CD8-positive, alpha-beta memory T cell (primary cell): ENCODE results near the gene CHST15. TPM values are rescaled to one million over a fixed set of nuclear protein-coding genes. Genes with fewer than 3 reads are reported as not detected.
A peak's percentile ranks its signal among the peaks of the same experiment; 100 is the strongest.

ENCODE experiments used
- CTCF ChIA-PET: fragments of 350-600 bp; sonication (Branson Sonifier 250); formaldehyde crosslinking; loops from one replicate; lab custom pipeline; 2021; ENCODE audit warnings: antibody characterized with exemption; lab: Charles Lee
- POLR2A ChIA-PET: fragments of 350-600 bp; sonication (Branson Sonifier 250); formaldehyde crosslinking; loops from one replicate; lab custom pipeline; 2021; ENCODE audit warnings: antibody characterized with exemption; lab: Charles Lee
- DNase-seq, 5 donors: peaks; one replicate each; pipeline versions ENCODE4 v3.0.0 to v3.0.0-alpha.2; 2020 to 2022; ENCODE audit warnings: mixed read lengths in 1 of 5
- H3K27ac ChIP-seq: one replicate; pipeline ENCODE4 v1.7.0; 2013; ENCODE audit warnings: low read depth, mild to moderate bottlenecking, low read length, moderate library complexity
- H3K27me3 ChIP-seq: 2 replicates; pipeline ENCODE4 v1.7.0; 2013; ENCODE audit warnings: low read length, mild to moderate bottlenecking; ENCODE audit not compliant: insufficient read depth, poor library complexity, severe bottlenecking
- H3K36me3 ChIP-seq: 2 replicates; pipeline ENCODE4 v1.7.0; 2013; ENCODE audit warnings: mild to moderate bottlenecking, low read length, moderate library complexity; ENCODE audit not compliant: insufficient read depth
- H3K4me1 ChIP-seq: 2 replicates; pipeline ENCODE4 v1.7.0; 2013; ENCODE audit warnings: mild to moderate bottlenecking, low read length, moderate library complexity; ENCODE audit not compliant: insufficient read depth
- H3K4me3 ChIP-seq: 2 replicates; pipeline ENCODE4 v1.7.0; 2013; ENCODE audit warnings: mild to moderate bottlenecking, low read length
- H3K9me3 ChIP-seq: 2 replicates; pipeline ENCODE4 v1.7.0; 2013; ENCODE audit warnings: mild to moderate bottlenecking, low read length
- H3K27ac Mint-ChIP-seq, 8 donors: one replicate each; pipeline ENCODE4 v1.8.0; 2020 to 2021; ENCODE audit warnings: mixed read lengths in 8 of 8, mild to moderate bottlenecking in 6 of 8, inconsistent platforms in 3 of 8, moderate library complexity in 3 of 8
- H3K27me3 Mint-ChIP-seq, 2 donors: one replicate each; pipeline ENCODE4 v1.8.0; 2020 to 2021; ENCODE audit warnings: mixed read lengths in 2 of 2, mild to moderate bottlenecking in 1 of 2, moderate library complexity in 1 of 2
- H3K36me3 Mint-ChIP-seq, 3 donors: one replicate each; pipeline ENCODE4 v1.8.0; 2020 to 2021; ENCODE audit warnings: mixed read lengths in 3 of 3, inconsistent platforms in 1 of 3, mild to moderate bottlenecking in 1 of 3
- H3K4me1 Mint-ChIP-seq, 3 donors: one replicate each; pipeline ENCODE4 v1.8.0; 2020 to 2021; ENCODE audit warnings: mixed read lengths in 3 of 3, inconsistent platforms in 1 of 3, mild to moderate bottlenecking in 1 of 3
- H3K4me3 Mint-ChIP-seq, 7 donors: one replicate each; pipeline ENCODE4 v1.8.0; 2020 to 2021; ENCODE audit warnings: mixed read lengths in 7 of 7, mild to moderate bottlenecking in 6 of 7, moderate library complexity in 4 of 7, inconsistent platforms in 2 of 7
- H3K9me3 Mint-ChIP-seq, 5 donors: one replicate each; pipeline ENCODE4 v1.8.0; 2020 to 2022; ENCODE audit warnings: mixed read lengths in 5 of 5, mild to moderate bottlenecking in 3 of 5, moderate library complexity in 2 of 5, inconsistent platforms in 1 of 5
- polyA plus RNA-seq: library from polyadenylated mRNA; unstranded; fragments of 300-500 nt; fragmentation: Illumina TruSeq; gene quantifications from one replicate; pipeline ENCODE4 v1.2.3, GENCODE V29; 2021
- total RNA-seq, 2 experiments: library from RNA; stranded (reverse); gene quantifications; one replicate each; pipeline ENCODE4 v1.2.3, GENCODE V29; 2021

CHST15 gene
- total and polyA plus RNA-seq, 3 experiments from 2014 or later, result 0.18 to 0.24 TPM; not detected in 1

- Histone ChIP-seq H3K36me3 (no peaks in the 10 kb centered on the region), H3K27me3 (no peaks in the 10 kb centered on the region), H3K9me3 (no peaks in the 10 kb centered on the region), H3K4me3 (no peak overlapping the region), H3K27ac (no peak overlapping the region), H3K4me1 (peaks cover 10% of the 10 kb centered on the region)
- Mint-ChIP-seq H3K4me3 (no peak overlapping the region), H3K27me3 (peaks cover 3 to 7% of the 10 kb centered on the region in 2 donors), H3K36me3 (no peaks in the 10 kb centered on the region), H3K27ac (peak overlapping the region in 1 of 8 donors; percentile 73), H3K4me1 (no peaks in the 10 kb centered on the region), H3K9me3 (no peaks in the 10 kb centered on the region)
- no peak for DNase-seq
- ChIA-PET POLR2A (no interaction called here), CTCF (no interaction called here)
Observed at GRCh38 chr10:124061030-124061429, 32.4 kb downstream of the CHST15 start.

- Histone ChIP-seq H3K27me3 (no peaks in the 10 kb centered on the region), H3K4me1 (peaks cover 3% of the 10 kb centered on the region), H3K4me3 (no peak overlapping the region), H3K36me3 (no peaks in the 10 kb centered on the region), H3K9me3 (no peaks in the 10 kb centered on the region), H3K27ac (no peak overlapping the region)
- Mint-ChIP-seq H3K36me3 (no peaks in the 10 kb centered on the region), H3K4me1 (no peaks in the 10 kb centered on the region), H3K27ac (no peak overlapping the region), H3K27me3 (peaks cover 2 to 7% of the 10 kb centered on the region in 2 donors), H3K4me3 (no peak overlapping the region), H3K9me3 (no peaks in the 10 kb centered on the region)
- CTCF ChIA-PET, result no interaction called here
- POLR2A ChIA-PET, result no interaction called here
- DNase-seq, result no peak
Observed at GRCh38 chr10:124060148-124060720, 33.2 kb downstream of the CHST15 start.

GRCh38 chr10:124059551-124059950, 33.8 kb downstream of the CHST15 start:
- DNase-seq, result no peak
- POLR2A ChIA-PET, result no interaction called here
- Mint-ChIP-seq H3K27ac (no peak overlapping the region), H3K9me3 (no peaks in the 10 kb centered on the region), H3K4me1 (no peaks in the 10 kb centered on the region), H3K4me3 (peak overlapping the region in 1 of 7 donors; percentile 66), H3K27me3 (peaks cover 2 to 7% of the 10 kb centered on the region in 2 donors), H3K36me3 (no peaks in the 10 kb centered on the region)
- Histone ChIP-seq H3K4me3 (no peak overlapping the region), H3K9me3 (no peaks in the 10 kb centered on the region), H3K36me3 (no peaks in the 10 kb centered on the region), H3K27ac (no peak overlapping the region), H3K27me3 (no peaks in the 10 kb centered on the region), H3K4me1 (no peaks in the 10 kb centered on the region)
- CTCF ChIA-PET, result no interaction called here

GRCh38 chr10:124058346-124059003, 34.9 kb downstream of the CHST15 start:
- CTCF ChIA-PET, result no interaction called here

GRCh38 chr10:124057601-124058000, 35.8 kb downstream of the CHST15 start:
- Mint-ChIP-seq H3K27ac (no peak overlapping the region), H3K4me3 (no peak overlapping the region), H3K36me3 (no peaks in the 10 kb centered on the region), H3K4me1 (no peaks in the 10 kb centered on the region), H3K9me3 (no peaks in the 10 kb centered on the region), H3K27me3 (peaks cover 6 to 7% of the 10 kb centered on the region in 2 donors)
- no peak overlapping the region for H3K27ac ChIP-seq
- no peaks in the 10 kb centered on the region for H3K36me3 ChIP-seq
- CTCF ChIA-PET, result no interaction called here
- H3K4me3 ChIP-seq, result no peak overlapping the region
- H3K4me1 ChIP-seq, result no peaks in the 10 kb centered on the region
- no peak for DNase-seq
- H3K9me3 ChIP-seq, result no peaks in the 10 kb centered on the region
- POLR2A ChIA-PET, result no interaction called here
- H3K27me3 ChIP-seq, result no peaks in the 10 kb centered on the region

More at GRCh38 chr10:124058346-124059003, 34.9 kb downstream of the CHST15 start:
- Mint-ChIP-seq H3K4me1 (no peaks in the 10 kb centered on the region), H3K27me3 (peaks cover 2 to 7% of the 10 kb centered on the region in 2 donors), H3K4me3 (no peak overlapping the region), H3K27ac (no peak overlapping the region), H3K9me3 (no peaks in the 10 kb centered on the region), H3K36me3 (no peaks in the 10 kb centered on the region)
- Histone ChIP-seq H3K4me3 (no peak overlapping the region), H3K27ac (no peak overlapping the region), H3K9me3 (no peaks in the 10 kb centered on the region), H3K36me3 (no peaks in the 10 kb centered on the region), H3K27me3 (no peaks in the 10 kb centered on the region), H3K4me1 (no peaks in the 10 kb centered on the region)
- POLR2A ChIA-PET, result no interaction called here
- no peak for DNase-seq

- H3K27me3 ChIP-seq, result no peaks in the 10 kb centered on the region
Observed at GRCh38 chr10:124056337-124056980, 36.9 kb downstream of the CHST15 start.

GRCh38 chr10:124053971-124054370, 39.4 kb downstream of the CHST15 start:
- Histone ChIP-seq H3K4me1 (no peaks in the 10 kb centered on the region), H3K27ac (no peak overlapping the region), H3K4me3 (no peak overlapping the region), H3K9me3 (no peaks in the 10 kb centered on the region), H3K36me3 (no peaks in the 10 kb centered on the region), H3K27me3 (no peaks in the 10 kb centered on the region)
- no peak overlapping the region for H3K27ac Mint-ChIP-seq
- no peaks in the 10 kb centered on the region for H3K36me3 Mint-ChIP-seq
- peaks cover 3 to 6% of the 10 kb centered on the region in 2 donors for H3K27me3 Mint-ChIP-seq
- no peak for DNase-seq
- POLR2A ChIA-PET, result no interaction called here
- H3K4me1 Mint-ChIP-seq, result no peaks in the 10 kb centered on the region
- CTCF ChIA-PET, result no interaction called here
- no peak overlapping the region for H3K4me3 Mint-ChIP-seq
- no peaks in the 10 kb centered on the region for H3K9me3 Mint-ChIP-seq

More at GRCh38 chr10:124056337-124056980, 36.9 kb downstream of the CHST15 start:
- Histone ChIP-seq H3K4me1 (no peaks in the 10 kb centered on the region), H3K9me3 (no peaks in the 10 kb centered on the region), H3K4me3 (no peak overlapping the region), H3K36me3 (no peaks in the 10 kb centered on the region), H3K27ac (no peak overlapping the region)
- ChIA-PET CTCF (no interaction called here), POLR2A (no interaction called here)
- H3K36me3 Mint-ChIP-seq, result no peaks in the 10 kb centered on the region
- peaks cover 7 to 8% of the 10 kb centered on the region in 2 donors for H3K27me3 Mint-ChIP-seq
- no peaks in the 10 kb centered on the region for H3K9me3 Mint-ChIP-seq
- no peak for DNase-seq
- H3K27ac Mint-ChIP-seq, result no peak overlapping the region
- no peak overlapping the region for H3K4me3 Mint-ChIP-seq
- no peaks in the 10 kb centered on the region for H3K4me1 Mint-ChIP-seq

GRCh38 chr10:124052561-124052960, 40.8 kb downstream of the CHST15 start:
- no peak overlapping the region for H3K27ac Mint-ChIP-seq
- Histone ChIP-seq H3K27ac (no peak overlapping the region), H3K27me3 (no peaks in the 10 kb centered on the region), H3K9me3 (no peaks in the 10 kb centered on the region), H3K4me3 (no peak overlapping the region), H3K36me3 (no peaks in the 10 kb centered on the region), H3K4me1 (no peaks in the 10 kb centered on the region)
- H3K27me3 Mint-ChIP-seq, result peaks cover 6 to 9% of the 10 kb centered on the region in 2 donors
- no peaks in the 10 kb centered on the region for H3K36me3 Mint-ChIP-seq
- H3K4me3 Mint-ChIP-seq, result no peak overlapping the region
- ChIA-PET CTCF (no interaction called here), POLR2A (no interaction called here)
- H3K9me3 Mint-ChIP-seq, result peaks cover 0 to 4% (median 0%) of the 10 kb centered on the region in 5 donors
- H3K4me1 Mint-ChIP-seq, result no peaks in the 10 kb centered on the region
- DNase-seq, result no peak
